GM23338 (cell line): ENCODE results near the gene CHGA. TPM values are rescaled to one million over a fixed set of nuclear protein-coding genes. Genes with fewer than 3 reads are reported as not detected.

Experiments used
- ATAC-seq: fragments of 200-7000 bp; cut with Tn5 transposase; 3 replicates; pipeline ENCODE4 v1.9.1; 2020
- DNase-seq: peaks from one replicate; pipeline ENCODE4 v3.0.0-alpha.2; 2015; ENCODE audit warnings: low spot score
- H2AFZ ChIP-seq: fragments of 200-600 bp; sonication (generic); 2 replicates; pipeline ENCODE4 v1.8.0; 2016; ENCODE audit warnings: antibody characterized with exemption, mild to moderate bottlenecking, moderate library complexity
- H3F3A ChIP-seq: fragments of 200-600 bp; sonication (generic); replicated peaks from 2 replicates; pipeline ENCODE4 v1.8.0; 2017; ENCODE audit warnings: antibody characterized with exemption, mixed run types, low read depth
- H3K27ac ChIP-seq: fragments of 200-600 bp; sonication (generic); 2 replicates; pipeline ENCODE4 v1.6.1; 2016; ENCODE audit warnings: low read depth
- H3K27me3 ChIP-seq: fragments of 200-600 bp; sonication (generic); 2 replicates; pipeline ENCODE4 v1.8.0; 2016; ENCODE audit warnings: mild to moderate bottlenecking, mixed run types, moderate library complexity; ENCODE audit not compliant: insufficient read depth
- H3K36me3 ChIP-seq: fragments of 200-600 bp; sonication (generic); 2 replicates; pipeline ENCODE4 v1.8.0; 2016; ENCODE audit warnings: mild to moderate bottlenecking; ENCODE audit not compliant: insufficient read depth
- H3K4me1 ChIP-seq: fragments of 200-600 bp; sonication (generic); 2 replicates; pipeline ENCODE4 v1.8.0; 2016; ENCODE audit warnings: mild to moderate bottlenecking, moderate library complexity; ENCODE audit not compliant: insufficient read depth
- H3K4me2 ChIP-seq: fragments of 200-600 bp; sonication (generic); 2 replicates; pipeline ENCODE4 v1.7.1; 2017; ENCODE audit warnings: mixed run types
- H3K4me3 ChIP-seq: fragments of 200-600 bp; sonication (generic); 2 replicates; pipeline ENCODE4 v1.6.1; 2016; ENCODE audit warnings: mixed run types
- H3K79me2 ChIP-seq: fragments of 200-600 bp; sonication (generic); replicated peaks from 2 replicates; pipeline ENCODE4 v1.8.0; 2017; ENCODE audit warnings: mild to moderate bottlenecking; ENCODE audit not compliant: insufficient read depth
- H3K9me2 ChIP-seq: fragments of 200-600 bp; sonication (generic); 2 replicates; pipeline ENCODE4 v1.8.0; 2017; ENCODE audit not compliant: insufficient read depth
- H4K20me1 ChIP-seq: fragments of 200-600 bp; sonication (generic); replicated peaks from 2 replicates; pipeline ENCODE4 v1.8.0; 2017; ENCODE audit warnings: mild to moderate bottlenecking; ENCODE audit not compliant: insufficient read depth
- H3K27ac Mint-ChIP-seq: 2 replicates; pipeline ENCODE4 v1.8.0; 2020; ENCODE audit warnings: inconsistent platforms, mild to moderate bottlenecking, moderate library complexity, mixed read lengths
- H3K27me3 Mint-ChIP-seq: 3 replicates; pipeline ENCODE4 v1.8.0; 2022; ENCODE audit warnings: low read depth, mild to moderate bottlenecking, moderate library complexity, mixed read lengths, inconsistent platforms; ENCODE audit not compliant: insufficient read depth, poor library complexity
- H3K36me3 Mint-ChIP-seq: 3 replicates; pipeline ENCODE4 v1.8.0; 2021; ENCODE audit warnings: low read depth, mild to moderate bottlenecking, inconsistent platforms, moderate library complexity, mixed read lengths
- H3K4me1 Mint-ChIP-seq: 3 replicates; pipeline ENCODE4 v1.8.0; 2020; ENCODE audit warnings: mild to moderate bottlenecking, inconsistent platforms, mixed read lengths
- H3K4me3 Mint-ChIP-seq: 3 replicates; pipeline ENCODE4 v1.8.0; 2021; ENCODE audit warnings: moderate library complexity, mild to moderate bottlenecking, inconsistent platforms, mixed read lengths
- H3K9me3 Mint-ChIP-seq: 3 replicates; pipeline ENCODE4 v1.8.0; 2020; ENCODE audit warnings: moderate library complexity, mild to moderate bottlenecking, inconsistent platforms, mixed read lengths
- CREB1 ChIP-seq: fragments of 250-450 bp; sonication (Bioruptor Pico); IDR thresholded peaks from 2 replicates; pipeline ENCODE4 v1.5.0; 2020; ENCODE audit warnings: low read depth, mild to moderate bottlenecking, moderate library complexity
- CTCF ChIP-seq, 2 experiments: fragments of 200-600 bp in 1 of 2; sonication (generic) in 1 of 2; conservative IDR thresholded peaks; 2 replicates each; pipeline versions ENCODE4 v1.5.1 to v1.6.1; 2016 to 2017; ENCODE audit warnings: antibody characterized with exemption in 2 of 2, low read depth in 2 of 2, mild to moderate bottlenecking in 2 of 2, moderate library complexity in 1 of 2
- EZH2 ChIP-seq: fragments of 200-600 bp; sonication (generic); IDR thresholded peaks from one replicate; pipeline ENCODE4 v1.8.0; 2017; ENCODE audit warnings: antibody characterized with exemption, mild to moderate bottlenecking, low read depth; ENCODE audit not compliant: unreplicated experiment
- EZH2phosphoT487 ChIP-seq: fragments of 200-600 bp; sonication (generic); IDR thresholded peaks from one replicate; pipeline ENCODE4 v1.8.1; 2018; ENCODE audit warnings: antibody characterized with exemption; ENCODE audit not compliant: unreplicated experiment
- JUNB ChIP-seq: IDR thresholded peaks from one replicate; pipeline ENCODE4 v1.6.1; 2016; ENCODE audit warnings: antibody characterized with exemption; ENCODE audit not compliant: unreplicated experiment
- NANOG ChIP-seq: IDR thresholded peaks from 2 replicates; pipeline ENCODE4 v1.6.1; 2016; ENCODE audit warnings: antibody characterized with exemption, borderline replicate concordance
- POLR2AphosphoS5 ChIP-seq: IDR thresholded peaks from 2 replicates; pipeline ENCODE4 v1.6.1; 2016; ENCODE audit warnings: antibody characterized with exemption, low read depth
- STAT1 ChIP-seq: IDR thresholded peaks from one replicate; pipeline ENCODE4 v1.6.1; 2016; ENCODE audit warnings: antibody characterized with exemption; ENCODE audit not compliant: unreplicated experiment
- ZNF114 ChIP-seq: fragments of 250-450 bp; sonication (Bioruptor Pico); IDR thresholded peaks from 2 replicates; pipeline ENCODE4 v1.5.0; 2020; ENCODE audit warnings: mild to moderate bottlenecking, moderate library complexity
- ZNF331 ChIP-seq: fragments of 250-450 bp; sonication (Bioruptor Pico); IDR thresholded peaks from 2 replicates; pipeline ENCODE4 v1.5.0; 2020; ENCODE audit warnings: low read depth, mild to moderate bottlenecking, moderate library complexity
- ZNF462 ChIP-seq: fragments of 250-450 bp; sonication (Bioruptor Pico); IDR thresholded peaks from 2 replicates; pipeline ENCODE4 v1.5.0; 2020; ENCODE audit warnings: mild to moderate bottlenecking, moderate library complexity
- polyA plus RNA-seq: library from polyadenylated mRNA; unstranded; fragments of >200 nt; fragmentation: Nextera tagmentation; extraction: Ambion mirVana; gene quantifications from 2 replicates; pipeline ENCODE4 v1.2.1, GENCODE V29; 2016
- total RNA-seq: library from RNA; depleted of rRNA; stranded (reverse); fragments of >200 nt; shearing (Covaris generic); gene quantifications from 2 replicates; pipeline ENCODE4 v1.2.3, GENCODE V29; 2014

The CHGA gene
- total and polyA plus RNA-seq, 2 experiments from 2014 or later = 13.9 to 19.6 TPM

GRCh38 chr14:92948647-92949046 is 25.7 kb downstream of the CHGA start:
- Histone ChIP-seq H3K4me3 (no peak overlapping the region), H3K4me1 (no peaks in the 10 kb centered on the region), H3K9me2 (no peaks in the 10 kb centered on the region), H3F3A (no peaks in the 10 kb centered on the region), H2AFZ (no peak overlapping the region), H3K79me2 (no peaks in the 10 kb centered on the region), H4K20me1 (no peaks in the 10 kb centered on the region), H3K27ac (no peak overlapping the region), H3K27me3 (no peaks in the 10 kb centered on the region), H3K4me2 (no peak overlapping the region), H3K36me3 (no peaks in the 10 kb centered on the region; the same call in 1 of the 2 replicates)
- peaks cover 37% of the 10 kb centered on the region for H3K36me3 Mint-ChIP-seq
- DNase-seq (no peak), ATAC-seq (no peak)
- H3K4me3 Mint-ChIP-seq = no peak overlapping the region
- no peak overlapping the region for H3K27ac Mint-ChIP-seq
- no peaks in the 10 kb centered on the region; the same call in 2 of the 3 replicates for H3K4me1 Mint-ChIP-seq
- no peak for TF ChIP-seq CTCF (conservative IDR thresholded peaks at IDR 0.05; ENCODE audit: low read depth in 2 of 2)
- no peak for TF ChIP-seq CREB1 (CRISPR knock-in tag)
- peaks cover 9% of the 10 kb centered on the region for H3K27me3 Mint-ChIP-seq
- H3K9me3 Mint-ChIP-seq = no peaks in the 10 kb centered on the region

GRCh38 chr14:92949496-92950192 is 26.7 kb downstream of the CHGA start:
- Histone ChIP-seq H2AFZ (no peak overlapping the region), H3K79me2 (no peaks in the 10 kb centered on the region), H3K4me1 (no peaks in the 10 kb centered on the region; the same call in 1 of the 2 replicates), H3K27me3 (no peaks in the 10 kb centered on the region), H4K20me1 (no peaks in the 10 kb centered on the region), H3K4me3 (no peak overlapping the region), H3K4me2 (no peak overlapping the region), H3F3A (no peaks in the 10 kb centered on the region), H3K36me3 (no peaks in the 10 kb centered on the region; the same call in 1 of the 2 replicates), H3K27ac (no peak overlapping the region), H3K9me2 (no peaks in the 10 kb centered on the region)
- peaks cover 7% of the 10 kb centered on the region for H3K27me3 Mint-ChIP-seq
- TF ChIP-seq NANOG = no peak
- no peak for TF ChIP-seq EZH2
- no peak for TF ChIP-seq JUNB
- no peak for TF ChIP-seq STAT1
- no peak for TF ChIP-seq EZH2phosphoT487
- no peak for TF ChIP-seq ZNF331 (CRISPR knock-in tag)
- no peak for TF ChIP-seq ZNF114 (CRISPR knock-in tag)
- TF ChIP-seq POLR2AphosphoS5 = no peak
- no peak for TF ChIP-seq ZNF462 (CRISPR knock-in tag)
- no peak overlapping the region for H3K4me3 Mint-ChIP-seq
- peaks cover under 1% of the 10 kb centered on the region for H3K4me1 Mint-ChIP-seq
- DNase-seq (no peak), ATAC-seq (no peak)
- peaks cover 40% of the 10 kb centered on the region for H3K36me3 Mint-ChIP-seq
- H3K27ac Mint-ChIP-seq = no peak overlapping the region
- H3K9me3 Mint-ChIP-seq = no peaks in the 10 kb centered on the region
